T-helper 17 cell (primary cell): ENCODE results near the gene LEFTY2. TPM values are rescaled to one million over a fixed set of nuclear protein-coding genes. Genes with fewer than 3 reads are reported as not detected.
"Not testable (repeated sequence)": the region's sequence is repeated elsewhere in the genome, so short reads cannot be mapped to it uniquely, and the experiment has no call there.

ENCODE experiments used
- ATAC-seq: fragments of 150-1000 bp; cut with Tn5 transposase; 2 replicates; pipeline ENCODE4 v1.10.0; 2021; ENCODE audit warnings: mild to moderate bottlenecking, moderate library complexity
- DNase-seq, 3 donors: peaks; one replicate each; pipeline versions ENCODE4 v3.0.0 to v3.0.0-alpha.2; 2020 to 2021
- H3K9me3 ChIP-seq: one replicate; pipeline ENCODE4 v1.7.0; 2013; ENCODE audit warnings: low read length, mild to moderate bottlenecking; ENCODE audit not compliant: control insufficient read depth, poor library complexity, severe bottlenecking
- H3K27ac Mint-ChIP-seq: one replicate; pipeline ENCODE4 v1.8.0; 2022; ENCODE audit warnings: mild to moderate bottlenecking, moderate library complexity, mixed read lengths
- H3K27me3 Mint-ChIP-seq: one replicate; pipeline ENCODE4 v1.8.0; 2022; ENCODE audit warnings: mixed read lengths
- H3K36me3 Mint-ChIP-seq: one replicate; pipeline ENCODE4 v1.8.0; 2022; ENCODE audit warnings: low read depth, mixed read lengths
- H3K4me1 Mint-ChIP-seq: one replicate; pipeline ENCODE4 v1.8.0; 2022; ENCODE audit warnings: mild to moderate bottlenecking, mixed read lengths
- H3K4me3 Mint-ChIP-seq: one replicate; pipeline ENCODE4 v1.8.0; 2022; ENCODE audit warnings: mild to moderate bottlenecking, moderate library complexity, mixed read lengths
- total RNA-seq, 4 donors: library from RNA in 2 of 4; stranded (reverse) in 2 of 4; gene quantifications; one replicate each; pipeline ENCODE4 v1.2.3 and lab custom pipeline; 2022 to 2026

LEFTY2 gene
- total RNA-seq, 2 donors from 2014 or later: not detected

GRCh38 chr1:225931270-225932136 lies 9.5 kb downstream of the LEFTY2 start:
- Mint-ChIP-seq H3K36me3 (no peaks in the 10 kb centered on the region), H3K27ac (no peak overlapping the region), H3K27me3 (no peaks in the 10 kb centered on the region), H3K4me3 (no peak overlapping the region), H3K4me1 (peaks cover 5% of the 10 kb centered on the region)
- no peak for DNase-seq
- no peaks in the 10 kb centered on the region for H3K9me3 ChIP-seq
- ATAC-seq: no peak

- no peaks in the 10 kb centered on the region for H3K9me3 ChIP-seq
- H3K4me3 Mint-ChIP-seq: no peak overlapping the region
- DNase-seq (no peak), ATAC-seq (no peak)
- no peak overlapping the region for H3K27ac Mint-ChIP-seq
- H3K4me1 Mint-ChIP-seq: peaks cover 5% of the 10 kb centered on the region
- no peaks in the 10 kb centered on the region for H3K27me3 Mint-ChIP-seq
- H3K36me3 Mint-ChIP-seq: no peaks in the 10 kb centered on the region
These were observed 10.5 kb downstream of the LEFTY2 start for GRCh38 chr1:225930566-225930965.

- not testable (repeated sequence) for DNase-seq, H3K27me3 Mint-ChIP-seq, H3K4me1 Mint-ChIP-seq, H3K9me3 ChIP-seq, H3K4me3 Mint-ChIP-seq, H3K36me3 Mint-ChIP-seq, ATAC-seq
- peak overlapping the region; percentile 81 for H3K27ac Mint-ChIP-seq
These were observed 11.6 kb downstream of the LEFTY2 start for GRCh38 chr1:225929462-225929861.

GRCh38 chr1:225928186-225929175 lies 12.5 kb downstream of the LEFTY2 start:
- H3K36me3 Mint-ChIP-seq: no peaks in the 10 kb centered on the region
- no peak for ATAC-seq
- H3K9me3 ChIP-seq: no peaks in the 10 kb centered on the region
- H3K4me3 Mint-ChIP-seq: no peak overlapping the region
- H3K27me3 Mint-ChIP-seq: no peaks in the 10 kb centered on the region
- peaks cover 11% of the 10 kb centered on the region for H3K4me1 Mint-ChIP-seq
- H3K27ac Mint-ChIP-seq: peak overlapping the region; percentile 81
- no peak for DNase-seq

GRCh38 chr1:225926551-225927113 lies 14.4 kb downstream of the LEFTY2 start:
- ATAC-seq (no peak), DNase-seq (no peak)
- Mint-ChIP-seq H3K4me3 (no peak overlapping the region), H3K27ac (no peak overlapping the region), H3K4me1 (peaks cover 15% of the 10 kb centered on the region), H3K36me3 (no peaks in the 10 kb centered on the region), H3K27me3 (no peaks in the 10 kb centered on the region)
- no peaks in the 10 kb centered on the region for H3K9me3 ChIP-seq

- Mint-ChIP-seq H3K36me3 (no peaks in the 10 kb centered on the region), H3K4me1 (peaks cover 20% of the 10 kb centered on the region), H3K4me3 (peak within 1 kb of the TSS; percentile 94), H3K27ac (peak within 1 kb of the TSS; percentile 93), H3K27me3 (no peaks in the 10 kb centered on the region)
- ATAC-seq (peak; percentile 99), DNase-seq (peak; percentile 93 to 96 (median 93))
- H3K9me3 ChIP-seq: no peaks in the 10 kb centered on the region
These were observed 17.1 kb downstream of the LEFTY2 start, which contains the start of gene PYCR2 for GRCh38 chr1:225923692-225924555. Gene PYCR2, minus strand, starts transcription at chr1:225924250. Its CDS starts 140 bp downstream, at chr1:225924110.

- DNase-seq (no peak), ATAC-seq (no peak)
- Mint-ChIP-seq H3K4me1 (peaks cover 19% of the 10 kb centered on the region), H3K4me3 (peak overlapping the region; percentile 94), H3K36me3 (no peaks in the 10 kb centered on the region), H3K27me3 (no peaks in the 10 kb centered on the region), H3K27ac (peak overlapping the region; percentile 93)
- H3K9me3 ChIP-seq: no peaks in the 10 kb centered on the region
These were observed 17.7 kb downstream of the LEFTY2 start for GRCh38 chr1:225923381-225923691.

GRCh38 chr1:225921734-225922709 lies 19.0 kb downstream of the LEFTY2 start:
- no peak overlapping the region for H3K27ac Mint-ChIP-seq
- no peaks in the 10 kb centered on the region for H3K9me3 ChIP-seq
- peaks cover 15% of the 10 kb centered on the region for H3K4me1 Mint-ChIP-seq
- ATAC-seq (no peak), DNase-seq (no peak)
- H3K27me3 Mint-ChIP-seq: no peaks in the 10 kb centered on the region
- H3K4me3 Mint-ChIP-seq: no peak overlapping the region
- H3K36me3 Mint-ChIP-seq: no peaks in the 10 kb centered on the region

- DNase-seq (no peak), ATAC-seq (no peak)
- Mint-ChIP-seq H3K4me3 (no peak overlapping the region), H3K27me3 (no peaks in the 10 kb centered on the region), H3K36me3 (peaks cover 3% of the 10 kb centered on the region), H3K4me1 (peaks cover 14% of the 10 kb centered on the region), H3K27ac (peak overlapping the region; percentile 89)
- no peaks in the 10 kb centered on the region for H3K9me3 ChIP-seq
These were observed 21.1 kb downstream of the LEFTY2 start for GRCh38 chr1:225919906-225920305.

- H3K36me3 Mint-ChIP-seq: peaks cover 3% of the 10 kb centered on the region
- no peaks in the 10 kb centered on the region for H3K9me3 ChIP-seq
- peak overlapping the region; percentile 24 for H3K27ac Mint-ChIP-seq
- DNase-seq: no peak
- H3K4me3 Mint-ChIP-seq: no peak overlapping the region
- no peak for ATAC-seq
- peaks cover 8% of the 10 kb centered on the region for H3K4me1 Mint-ChIP-seq
- no peaks in the 10 kb centered on the region for H3K27me3 Mint-ChIP-seq
These were observed 22.7 kb downstream of the LEFTY2 start for GRCh38 chr1:225918280-225918679.

GRCh38 chr1:225917536-225917935 lies 23.5 kb downstream of the LEFTY2 start:
- Mint-ChIP-seq H3K4me3 (no peak overlapping the region), H3K27ac (peak overlapping the region; percentile 24), H3K4me1 (peaks cover 7% of the 10 kb centered on the region), H3K27me3 (no peaks in the 10 kb centered on the region), H3K36me3 (peaks cover 3% of the 10 kb centered on the region)
- DNase-seq (no peak), ATAC-seq (no peak)
- no peaks in the 10 kb centered on the region for H3K9me3 ChIP-seq
